22Rv1 (cell line): ENCODE data around the gene DROSHA.

Experiments
- H3K27ac ChIP-seq: fragments of 450-650 bp; 2 replicates; pipeline ENCODE4 v1.5.1; 2017
- CTCF ChIP-seq: fragments of 450-650 bp; IDR thresholded peaks from 2 replicates; pipeline ENCODE4 v1.5.1; 2017; ENCODE audit warnings: mild to moderate bottlenecking
- ZFX ChIP-seq: fragments of 450-650 bp; IDR thresholded peaks from 2 replicates; pipeline ENCODE4 v1.6.1; 2017; ENCODE audit warnings: antibody characterized with exemption, borderline replicate concordance

The DROSHA gene

GRCh38 chr5:31478901-31479300, 53.0 kb downstream of the DROSHA start:
- no peak overlapping the region for H3K27ac ChIP-seq
- no peak for TF ChIP-seq CTCF
- TF ChIP-seq ZFX: no peak

- TF ChIP-seq ZFX (no peak), CTCF (no peak)
- H3K27ac ChIP-seq: no peak overlapping the region
Observed at GRCh38 chr5:31477971-31478370, 53.9 kb downstream of the DROSHA start.

- no peak for TF ChIP-seq CTCF
- TF ChIP-seq ZFX: no peak
Observed at GRCh38 chr5:31477516-31477915, 54.4 kb downstream of the DROSHA start.

DNA sequence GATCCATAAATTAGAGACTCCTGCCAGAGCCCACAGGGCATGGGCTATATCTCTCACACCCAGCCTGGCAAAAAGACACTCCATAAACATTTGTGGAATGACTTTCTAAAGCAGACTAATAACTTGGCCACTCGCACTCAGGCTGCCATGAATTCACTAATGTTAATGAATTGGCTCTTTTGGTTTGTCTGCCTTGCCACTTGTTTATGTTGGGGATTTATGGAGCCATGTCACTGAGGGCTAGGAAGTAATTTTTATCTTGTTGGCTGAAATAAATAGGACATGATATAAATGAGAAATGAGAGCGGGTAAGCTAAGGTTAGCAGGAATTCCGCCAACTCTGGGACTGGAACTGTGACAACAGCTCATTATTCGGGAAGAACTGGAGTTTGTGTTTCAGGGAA, 55.2 kb downstream of the DROSHA start:
- no peak overlapping the region for H3K27ac ChIP-seq
- TF ChIP-seq CTCF: no peak
- no peak for TF ChIP-seq ZFX

More at GRCh38 chr5:31477516-31477915, 54.4 kb downstream of the DROSHA start:
- no peak overlapping the region for H3K27ac ChIP-seq

DNA sequence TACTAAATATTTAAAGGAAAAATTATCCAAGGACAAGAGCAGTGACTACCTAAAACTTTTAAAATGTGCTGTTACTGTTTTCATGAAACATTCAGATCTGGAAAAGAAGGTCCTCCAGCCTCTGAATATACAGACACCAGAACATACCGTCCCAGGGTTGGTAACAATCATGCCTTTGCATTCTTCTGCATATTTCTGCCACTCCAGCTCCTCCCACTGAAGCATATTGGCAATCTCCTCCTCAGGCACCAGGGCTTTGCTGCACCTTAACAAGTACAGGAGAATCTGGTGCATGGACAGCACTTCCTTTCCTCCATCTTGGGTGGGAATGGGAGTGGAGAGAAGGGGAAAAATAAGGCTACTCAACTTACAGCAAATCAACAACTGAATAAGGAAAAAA, 60.0 kb downstream of the DROSHA start:
- no peak for TF ChIP-seq CTCF
- no peak for TF ChIP-seq ZFX
- H3K27ac ChIP-seq: no peak overlapping the region

GRCh38 chr5:31471040-31471439, 60.9 kb downstream of the DROSHA start:
- H3K27ac ChIP-seq: no peak overlapping the region
- no peak for TF ChIP-seq ZFX
- TF ChIP-seq CTCF: no peak

- no peak for TF ChIP-seq ZFX
- TF ChIP-seq CTCF: no peak
- H3K27ac ChIP-seq: no peak overlapping the region
Observed at GRCh38 chr5:31470608-31471007, 61.3 kb downstream of the DROSHA start.
